NT2/D1 (cell line): Measurements from ENCODE around the gene NEK5.

Experiments
- SUZ12 ChIP-seq: IDR thresholded peaks from 2 replicates; pipeline ENCODE4 v1.6.1; 2011; ENCODE audit not compliant: insufficient read length, insufficient read depth; ENCODE audit errors: extremely low read depth
- YY1 ChIP-seq: IDR thresholded peaks from 2 replicates; pipeline ENCODE4 v1.6.1; 2011; ENCODE audit not compliant: insufficient read length, insufficient read depth
- ZNF274 ChIP-seq: IDR thresholded peaks from 2 replicates; pipeline ENCODE4 v1.6.1; 2011; ENCODE audit warnings: mild to moderate bottlenecking, low read depth, low read length

- no peak for TF ChIP-seq ZNF274
- no peak for TF ChIP-seq YY1
- TF ChIP-seq SUZ12 = no peak
Observed at GRCh38 chr13:52033039-52033438, 95.8 kb downstream of the NEK5 start.
